Measurements from ENCODE around the gene PRKG2.

DNA sequence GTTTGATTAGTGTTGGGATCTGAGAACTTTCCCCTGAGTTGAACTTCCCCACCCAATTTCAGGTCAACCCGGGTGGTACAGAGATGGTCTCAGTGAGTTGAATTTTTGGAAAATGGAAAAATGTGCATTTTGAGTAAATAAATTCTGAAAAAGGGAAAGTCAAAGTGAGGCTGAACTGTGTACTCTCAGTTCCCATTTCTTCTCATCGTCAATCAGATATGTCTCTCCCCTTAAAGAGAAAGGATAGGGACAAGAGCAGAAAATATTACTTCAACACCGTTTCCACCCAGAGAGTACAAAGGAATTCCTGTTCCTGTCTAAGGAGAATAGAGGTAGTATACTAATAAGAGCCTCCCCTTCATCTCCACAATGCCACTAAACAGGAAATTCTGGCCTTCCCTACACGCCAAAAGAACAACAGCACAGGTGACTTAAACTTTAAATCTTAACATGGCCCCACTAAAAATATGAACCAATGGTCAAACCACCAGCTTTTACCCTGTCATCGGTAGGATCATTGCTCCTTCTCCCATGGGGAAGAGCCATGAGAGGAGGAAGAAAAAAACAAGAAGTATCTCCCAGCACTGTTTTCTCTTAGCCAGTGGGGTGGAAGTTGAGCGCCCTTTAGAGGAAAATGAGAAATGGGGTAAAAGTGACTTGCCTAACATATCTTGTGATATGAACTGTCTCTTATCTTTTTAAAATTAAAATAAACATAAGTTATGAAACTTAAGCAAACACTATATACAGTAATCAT, 154.3 kb downstream of the PRKG2 start:
- TF ChIP-seq MXI1 (conservative IDR thresholded peaks at IDR 0.05; ENCODE audit: poor library complexity, severe bottlenecking) (no peak), CTCF (IDR thresholded peaks at IDR 0.05; ENCODE audit: poor library complexity, severe bottlenecking) (no peak), RAD21 (conservative IDR thresholded peaks at IDR 0.05) (no peak)

Measured in neural cell (in vitro differentiated cells).